NCI-H2196 (cell line): ENCODE measurements around the gene DDX17.

Experiments used
- DNase-seq: peaks from one replicate; lab custom pipeline; 2025; ENCODE audit not compliant: unreplicated experiment; lab: John Stamatoyannopoulos, UW

DDX17 gene

DNA sequence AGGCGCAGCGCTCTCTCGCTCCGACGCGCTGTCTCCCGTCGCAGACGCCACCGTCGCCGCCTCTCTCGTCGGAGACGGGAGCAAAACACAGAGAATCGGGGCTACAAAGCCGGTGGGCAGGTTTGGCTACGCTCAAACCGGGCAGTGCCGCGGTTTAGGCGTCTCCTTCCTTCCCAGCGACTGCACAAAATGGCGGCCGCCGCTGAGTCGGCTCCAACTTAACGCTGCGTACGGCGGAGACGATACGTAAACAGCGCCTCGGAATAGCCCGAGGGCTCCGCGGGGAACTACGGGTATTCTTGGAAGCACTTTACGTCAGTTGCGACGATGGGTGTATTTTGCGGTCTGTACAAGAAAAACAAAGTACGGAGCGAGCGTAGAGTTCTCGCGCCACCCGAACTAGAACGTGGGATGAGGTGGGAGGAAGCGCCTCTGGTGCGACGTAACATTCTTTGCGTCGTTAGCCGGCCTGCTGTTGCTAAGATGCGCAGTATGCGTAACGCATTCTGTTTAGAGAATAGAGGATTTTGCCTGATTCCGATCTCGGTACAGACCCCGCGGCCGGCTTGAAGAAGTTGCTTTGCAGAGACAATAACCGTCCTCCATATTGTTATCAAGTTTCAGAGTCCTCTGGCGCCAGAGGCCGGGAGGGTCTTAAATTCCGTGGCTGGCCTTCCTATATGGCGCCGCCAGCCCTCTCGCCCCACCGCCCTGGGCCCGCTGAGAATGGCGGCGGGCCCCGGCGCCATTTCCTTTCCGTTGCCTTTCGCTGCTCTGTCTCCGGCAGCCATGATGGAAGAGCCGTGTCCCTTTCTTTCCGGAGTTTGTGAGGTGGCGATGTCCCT is at the start of gene DDX17:
Gene DDX17 (minus strand): TSS at position 194 of the 845 bp plus-strand sequence.
- DNase-seq = peak; percentile 90

DNA sequence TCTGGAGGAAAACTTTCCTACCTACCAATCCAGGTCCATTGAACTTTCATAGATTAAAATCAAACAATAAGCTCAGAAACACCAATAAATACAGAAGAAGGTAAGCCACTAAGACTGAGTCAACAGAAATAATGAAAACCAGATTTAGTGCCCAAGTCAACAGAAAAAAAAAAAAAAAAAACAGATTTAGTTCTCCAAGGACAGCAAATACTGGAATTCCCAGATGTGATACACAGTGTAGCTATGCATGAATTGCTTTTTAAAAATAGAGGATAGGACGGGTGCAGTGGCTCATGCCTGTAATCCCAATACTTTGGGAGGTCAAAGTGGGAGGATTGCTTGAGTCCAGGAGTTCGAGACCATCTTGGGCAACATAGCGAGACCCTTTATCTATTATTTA is 48.2 kb upstream of the DDX17 start:
- no peak for DNase-seq

DNA sequence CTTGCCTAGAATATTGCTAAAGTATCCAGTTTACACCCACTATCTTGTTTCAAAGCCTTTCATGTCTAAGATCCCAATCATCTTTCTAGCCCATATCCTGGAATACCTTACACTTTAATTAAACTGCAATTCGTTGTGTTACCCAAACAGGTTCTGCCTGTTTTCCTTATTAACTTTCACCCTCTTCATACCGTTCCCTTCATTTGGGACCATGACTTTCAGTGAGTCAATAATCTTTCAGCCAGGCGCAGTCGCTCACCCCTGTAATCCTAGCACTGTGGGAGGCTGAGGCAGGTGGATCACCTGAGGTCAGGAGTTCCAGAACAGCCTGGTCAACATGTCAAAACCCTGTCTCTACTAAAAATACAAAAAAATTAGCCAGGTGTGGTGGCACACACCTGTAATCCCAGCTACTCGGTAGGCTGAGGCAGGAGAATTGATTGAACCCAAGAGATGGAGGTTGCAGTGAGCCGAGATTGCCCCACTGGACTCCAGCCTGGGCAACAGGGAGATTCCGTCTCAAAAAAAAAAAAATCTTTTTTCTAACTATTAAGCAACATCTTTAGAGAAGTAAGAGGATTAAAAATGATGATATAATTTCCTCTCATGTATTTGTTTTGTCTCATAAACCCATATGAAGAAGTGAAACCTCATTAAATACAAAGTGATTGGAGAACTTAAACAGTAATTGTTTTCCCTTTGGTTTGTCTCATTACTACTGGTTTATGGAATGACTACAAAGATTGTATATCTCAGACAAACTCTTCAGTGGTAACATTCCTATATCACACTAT is 43.2 kb upstream of the DDX17 start:
- no peak for DNase-seq

DNA sequence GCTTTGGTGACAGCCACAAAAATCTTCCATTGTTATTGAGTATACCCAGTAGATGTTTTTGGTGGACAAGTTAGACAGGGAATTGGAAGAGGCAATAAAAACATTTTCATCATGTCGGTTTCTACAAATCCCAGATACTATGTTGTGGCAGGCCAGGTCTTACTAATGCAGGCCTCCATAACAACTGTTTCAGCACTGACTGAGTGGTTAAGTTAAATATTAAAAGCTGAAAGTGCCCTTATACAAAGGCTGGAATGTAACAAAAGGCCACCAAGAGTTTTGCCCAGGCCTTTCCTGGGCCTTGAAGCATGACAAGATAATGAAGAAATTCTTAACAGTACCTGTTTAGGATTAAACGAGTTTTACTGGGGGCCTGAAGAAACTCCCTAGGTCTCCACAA is 34.6 kb upstream of the DDX17 start:
- no peak for DNase-seq

DNA sequence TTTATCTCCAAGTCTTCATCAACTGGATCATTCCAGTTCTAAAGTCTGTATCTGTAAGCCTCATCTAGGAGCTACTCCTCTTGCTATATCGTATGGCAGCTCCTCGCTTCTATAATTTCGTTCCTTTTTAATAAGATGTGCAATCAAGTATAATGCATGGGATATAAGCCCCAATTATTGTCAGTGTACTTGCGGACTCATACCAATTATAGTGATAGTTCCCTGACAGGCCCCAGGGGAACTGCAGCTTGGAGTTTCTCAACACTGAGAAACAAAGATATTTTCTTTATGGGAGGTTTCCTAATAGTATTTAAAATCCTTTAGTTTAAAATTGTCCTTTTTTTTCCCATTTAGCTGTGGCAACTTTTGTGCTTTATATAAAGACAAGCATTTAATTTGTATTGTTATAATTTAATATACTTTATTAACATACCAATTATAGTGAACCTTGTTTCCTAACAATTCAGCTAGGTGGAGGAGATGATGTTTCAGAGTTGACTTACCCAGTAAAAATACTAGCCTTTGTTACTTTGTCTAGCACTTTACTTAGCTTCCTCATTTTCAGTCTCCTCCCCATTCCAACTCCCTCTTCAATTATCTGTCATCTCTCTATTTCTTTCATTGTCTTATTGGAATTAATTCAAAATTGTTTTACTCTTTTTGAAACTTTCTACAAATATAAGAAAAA is 25.3 kb upstream of the DDX17 start:
- no peak for DNase-seq

DNA sequence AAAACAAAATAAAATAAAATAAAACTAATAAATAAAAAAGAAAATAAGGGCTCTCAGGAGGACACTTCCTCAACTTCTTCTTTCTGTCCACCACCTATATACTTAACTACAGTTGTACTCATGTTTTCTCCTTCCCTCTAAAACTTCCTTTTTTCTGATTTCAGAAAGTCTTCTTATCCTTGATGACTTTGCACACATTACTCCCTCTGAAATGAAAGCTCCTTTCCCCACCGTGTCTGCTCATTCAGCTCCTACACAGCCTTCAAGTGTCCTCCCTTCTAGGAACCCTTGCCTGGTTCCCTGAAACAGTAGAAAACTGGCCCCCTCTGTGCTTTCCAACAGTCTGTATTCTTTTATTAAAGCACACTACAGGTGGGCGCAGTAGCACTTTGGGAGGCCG is 18.3 kb upstream of the DDX17 start:
- DNase-seq = no peak

DNA sequence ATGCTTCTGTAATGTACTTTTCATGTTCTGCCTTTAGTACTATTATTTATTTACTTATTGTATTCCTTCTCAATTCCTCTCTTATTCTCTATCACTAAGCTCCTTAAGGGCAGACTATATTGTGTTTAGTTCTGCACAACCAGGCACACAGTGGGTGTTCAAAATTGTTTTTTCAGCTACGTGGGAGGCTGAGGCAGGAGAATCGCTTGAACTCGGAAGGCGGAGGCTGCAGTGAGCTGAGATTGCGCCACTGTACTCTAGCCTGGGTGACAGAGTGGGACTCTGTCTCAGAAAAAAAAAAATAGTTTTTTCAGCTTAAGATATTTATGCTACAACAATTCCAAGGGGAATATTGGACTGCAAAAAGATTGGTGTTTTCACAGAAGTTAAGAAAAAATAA is 17.4 kb upstream of the DDX17 start:
- DNase-seq = no peak

DNA sequence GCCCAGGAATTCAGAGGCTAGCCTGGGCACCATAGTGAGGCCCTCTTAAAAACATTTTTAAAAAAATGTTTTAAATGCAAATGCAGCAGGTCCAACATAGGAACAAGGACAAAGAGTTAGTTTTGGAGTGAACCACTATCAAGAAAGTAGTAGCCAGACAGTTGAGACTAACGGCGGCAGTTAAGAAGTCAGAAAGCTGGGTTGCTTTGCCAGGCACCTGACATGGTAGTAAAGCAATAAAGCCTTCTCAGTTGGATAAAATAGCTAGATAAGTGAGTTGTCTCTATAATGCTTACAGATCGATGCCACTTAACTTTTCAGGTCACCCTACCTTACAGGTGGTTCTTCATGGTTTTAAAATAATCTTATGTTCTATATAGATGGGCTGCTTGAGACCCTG is 16.9 kb upstream of the DDX17 start:
- DNase-seq = no peak

DNA sequence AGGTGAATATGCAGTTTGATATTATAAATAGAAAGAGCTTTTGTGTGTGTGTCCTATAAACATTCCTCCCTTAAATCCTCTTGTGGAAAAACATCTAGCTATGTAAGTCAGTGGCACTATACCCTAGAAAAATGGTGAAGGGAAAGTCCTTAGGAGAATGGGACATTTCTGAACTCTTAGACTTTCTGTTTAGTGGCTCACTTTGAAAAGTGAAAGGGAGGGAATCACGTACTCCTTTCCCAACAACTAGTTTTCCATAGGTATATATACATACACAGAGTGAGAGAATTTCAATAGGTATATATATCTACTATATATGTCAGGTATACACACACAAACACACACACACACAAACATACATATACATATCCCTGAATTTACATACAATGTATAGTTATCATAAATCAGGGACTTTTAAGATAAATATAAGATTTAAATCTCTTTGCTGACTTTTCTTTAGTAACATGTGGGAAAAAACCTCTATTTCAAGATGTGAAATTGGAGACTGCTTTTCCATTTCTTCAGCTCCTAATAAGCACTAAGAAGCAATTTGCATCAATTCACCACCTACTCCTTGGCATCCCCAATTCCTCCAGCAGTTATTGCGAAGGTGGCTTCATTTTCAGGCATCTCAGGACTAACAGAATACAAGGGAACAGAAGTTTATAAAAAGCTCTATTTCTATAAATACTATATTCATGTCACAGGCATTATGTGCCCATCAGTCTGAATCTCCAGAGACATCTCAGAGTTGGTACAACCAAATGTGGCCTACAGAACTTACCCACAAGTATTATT is 13.5 kb upstream of the DDX17 start:
- DNase-seq = no peak

DNA sequence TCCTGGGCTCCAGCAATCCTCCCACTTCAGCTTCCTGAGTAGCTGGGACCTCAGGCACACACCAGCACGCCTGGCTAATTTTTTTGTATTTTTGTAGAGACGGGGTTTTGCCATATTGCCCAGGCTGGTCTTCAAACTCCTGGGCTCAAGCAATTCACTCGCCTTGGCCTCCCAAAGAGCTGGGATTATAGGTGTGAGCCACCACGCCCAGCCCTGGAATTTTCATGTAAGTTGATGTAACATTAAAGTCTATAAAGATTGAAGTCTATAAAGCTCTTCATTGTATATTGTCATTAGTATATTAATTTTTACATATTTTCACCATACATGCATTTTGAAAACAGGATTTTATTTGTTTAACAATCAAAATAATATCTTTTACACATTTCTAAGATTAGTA is 12.5 kb upstream of the DDX17 start:
- no peak for DNase-seq

DNA sequence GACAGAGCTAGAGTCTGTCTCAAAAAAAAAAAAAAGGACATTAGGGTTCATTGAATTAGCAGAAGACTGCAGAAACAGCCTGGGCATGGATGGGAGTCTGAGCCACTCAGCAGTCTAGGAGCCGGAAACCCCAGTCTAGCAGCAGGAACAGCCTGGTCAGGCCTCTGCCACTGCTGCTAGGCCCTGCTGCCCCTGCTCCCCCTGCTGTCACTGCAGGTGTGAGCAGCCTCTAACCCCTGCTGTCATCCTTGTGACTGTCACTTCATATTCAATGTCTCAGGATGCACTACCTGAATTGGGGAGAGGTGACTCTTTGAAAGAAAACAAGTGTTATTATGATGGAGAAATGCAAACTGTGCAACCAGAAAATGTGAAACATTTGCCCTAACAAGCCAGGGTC is 7.0 kb upstream of the DDX17 start:
- DNase-seq = no peak

DNA sequence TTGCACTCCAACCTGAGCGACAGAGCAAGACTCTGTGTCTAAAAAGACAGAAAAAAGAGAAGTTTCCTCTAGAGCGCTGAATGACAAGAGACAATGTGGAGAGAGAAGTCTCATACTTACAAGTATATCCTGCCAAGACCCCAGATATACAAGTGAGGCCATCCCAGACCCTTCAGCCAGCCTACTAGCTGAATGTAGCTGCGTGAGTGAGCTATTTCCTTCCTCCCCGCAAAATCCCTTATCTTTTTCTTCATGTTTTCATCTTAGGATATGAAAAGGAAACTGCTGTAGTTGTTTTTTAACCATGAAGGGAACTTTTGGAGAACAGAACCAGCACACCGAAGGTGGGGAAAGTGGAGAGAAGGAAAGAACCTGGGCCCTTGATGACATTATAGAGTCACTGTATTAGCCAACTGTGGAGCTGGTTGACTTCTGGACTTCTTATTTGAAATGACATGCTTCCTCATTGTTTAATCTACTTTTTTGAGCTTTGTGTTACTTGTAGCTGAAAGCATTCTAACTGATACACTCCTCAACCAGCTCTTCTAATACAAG is 4.4 kb upstream of the DDX17 start:
- no peak for DNase-seq

DNA sequence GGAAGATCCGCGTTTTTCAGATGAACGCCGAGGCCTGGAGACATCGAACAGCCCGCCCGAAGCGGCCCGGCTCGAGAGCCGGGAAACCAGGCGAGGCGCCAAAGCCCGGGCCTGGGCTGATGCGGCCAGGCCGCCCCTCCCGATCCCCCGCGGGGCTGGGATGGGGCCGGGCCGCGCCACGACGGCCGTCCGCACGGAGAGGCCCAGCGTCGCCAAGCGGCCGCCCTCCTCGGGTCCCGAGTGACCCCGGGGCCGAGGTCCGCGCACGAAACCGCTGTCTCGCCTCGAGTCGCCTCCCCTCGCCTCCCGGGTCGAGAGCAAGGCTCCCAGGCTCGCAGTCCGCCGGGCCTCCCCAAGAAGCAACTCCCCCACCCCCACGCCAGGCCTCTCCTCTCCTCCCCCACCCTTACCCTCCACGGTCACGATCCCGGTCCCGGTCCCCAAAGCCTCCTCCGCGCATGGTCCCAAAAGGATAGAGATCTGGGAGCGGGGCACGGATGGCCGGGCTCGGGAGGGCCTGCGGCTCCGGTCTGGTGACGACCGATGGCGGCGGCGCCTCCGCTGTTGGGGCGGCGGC is 482 bp downstream of the DDX17 start:
- peak; percentile 11 for DNase-seq

DNA sequence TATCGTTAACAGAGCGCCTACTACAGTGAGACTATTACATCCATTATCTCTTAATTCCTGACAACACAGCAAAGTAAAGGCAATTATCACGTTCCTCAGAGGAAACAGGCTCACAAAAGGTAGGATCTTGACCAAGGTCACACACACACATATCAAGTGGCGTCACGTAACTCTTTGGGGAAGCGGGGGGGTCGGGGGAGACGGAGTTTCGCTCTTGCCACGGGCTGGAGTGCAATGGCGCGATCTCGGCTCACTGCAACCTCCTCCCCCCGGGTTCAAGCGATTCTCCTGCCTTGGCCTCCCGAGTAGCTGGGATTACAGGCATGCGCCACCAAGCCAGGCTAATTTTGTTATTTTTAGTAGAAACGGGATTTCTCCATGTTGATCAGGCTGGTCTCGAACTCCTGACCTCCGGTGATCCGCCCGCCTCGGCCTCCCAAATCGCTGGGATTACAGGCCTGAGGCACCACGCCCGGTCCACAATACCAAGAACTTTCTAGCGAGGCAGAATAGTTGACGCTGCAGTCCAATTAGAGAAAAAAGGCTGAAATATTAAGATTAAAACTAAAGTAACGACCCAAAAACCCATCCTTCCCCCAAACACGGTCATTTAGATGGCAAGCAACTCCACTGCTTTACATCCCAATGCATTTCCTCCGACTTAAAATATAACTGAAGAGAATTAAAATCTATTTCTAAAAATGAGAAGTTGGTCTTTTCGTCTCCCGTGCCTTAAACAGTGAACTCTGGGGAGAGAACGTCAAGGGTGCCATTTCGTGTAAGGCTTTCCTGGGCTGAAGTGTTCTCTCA is 1.2 kb downstream of the DDX17 start:
- no peak for DNase-seq

DNA sequence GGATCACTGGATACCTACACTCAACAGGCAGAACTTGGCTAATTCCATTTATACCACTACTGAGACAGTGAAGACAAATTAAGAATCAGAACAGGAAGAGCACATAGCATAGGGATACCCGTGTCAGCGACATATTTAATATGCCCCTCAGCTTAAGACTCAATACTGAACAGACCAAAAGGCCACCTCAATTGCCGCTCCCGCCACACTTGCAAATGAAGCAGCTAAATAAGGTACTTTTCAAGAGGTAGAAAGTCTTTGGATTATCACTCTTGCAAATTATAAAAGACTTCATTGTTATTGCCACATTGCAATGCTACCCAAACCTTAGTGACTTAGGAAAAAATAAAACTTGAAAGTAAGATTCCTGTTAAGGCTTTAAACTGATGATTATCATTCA is 3.1 kb downstream of the DDX17 start:
- DNase-seq = no peak

DNA sequence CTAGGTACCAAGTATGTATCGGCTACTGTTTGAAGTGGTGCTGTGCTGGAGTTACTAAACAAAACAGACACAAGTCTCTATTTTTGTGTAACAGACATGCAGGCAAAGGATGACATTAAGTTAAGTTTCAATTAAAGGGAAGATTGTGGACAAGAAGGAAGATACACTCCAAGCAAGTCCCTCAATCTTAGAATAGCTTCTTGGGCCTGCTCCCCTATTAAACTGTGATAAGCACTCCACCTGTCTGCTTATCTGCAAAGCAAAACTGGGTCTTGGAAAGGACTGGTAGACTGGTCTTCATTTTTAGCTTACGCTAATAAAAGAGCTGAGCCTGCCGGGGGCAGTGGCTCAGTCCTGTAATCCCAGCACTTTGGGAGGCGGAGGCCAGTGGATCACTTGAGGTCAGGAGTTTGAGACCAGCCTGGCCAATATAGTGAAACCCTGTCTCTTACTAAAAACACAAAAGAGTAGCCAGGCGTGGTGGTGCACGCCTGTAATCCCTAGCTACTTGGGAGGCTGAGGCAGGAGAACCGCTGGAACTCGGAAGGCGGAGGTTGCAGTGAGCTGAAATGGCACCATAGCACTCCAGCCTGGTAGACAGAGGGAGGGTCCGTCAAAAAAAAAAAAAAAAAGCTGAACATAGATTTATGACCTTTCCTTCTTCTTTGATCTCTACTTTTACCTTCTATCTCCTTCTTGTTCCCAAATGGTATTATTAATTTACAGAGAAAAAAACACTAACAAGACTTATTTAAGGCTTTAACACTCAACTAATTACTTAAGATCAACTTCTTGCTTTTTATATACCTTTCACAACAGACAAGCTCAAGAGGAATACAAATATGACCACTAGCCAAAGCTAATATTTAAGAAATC is 4.1 kb downstream of the DDX17 start:
- no peak for DNase-seq

DNA sequence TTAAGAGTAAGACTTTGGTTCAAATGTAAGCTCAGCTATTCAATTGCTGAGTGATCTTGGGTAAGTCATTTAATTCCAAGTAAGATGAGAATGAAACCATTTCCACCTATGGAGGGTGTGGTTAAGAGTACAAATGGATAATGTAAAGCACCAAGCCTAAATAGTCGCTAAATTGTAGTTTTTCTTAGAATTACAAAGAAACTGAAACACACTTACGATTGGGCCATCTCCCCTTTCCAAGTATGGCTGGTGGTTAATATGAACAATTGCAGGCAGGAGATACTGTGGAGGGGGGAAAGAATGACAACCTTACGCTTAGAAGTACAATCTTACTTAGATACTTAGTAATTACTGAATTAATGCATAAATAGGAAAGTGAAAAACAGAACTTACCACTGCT is 8.2 kb downstream of the DDX17 start:
- no peak for DNase-seq

DNA sequence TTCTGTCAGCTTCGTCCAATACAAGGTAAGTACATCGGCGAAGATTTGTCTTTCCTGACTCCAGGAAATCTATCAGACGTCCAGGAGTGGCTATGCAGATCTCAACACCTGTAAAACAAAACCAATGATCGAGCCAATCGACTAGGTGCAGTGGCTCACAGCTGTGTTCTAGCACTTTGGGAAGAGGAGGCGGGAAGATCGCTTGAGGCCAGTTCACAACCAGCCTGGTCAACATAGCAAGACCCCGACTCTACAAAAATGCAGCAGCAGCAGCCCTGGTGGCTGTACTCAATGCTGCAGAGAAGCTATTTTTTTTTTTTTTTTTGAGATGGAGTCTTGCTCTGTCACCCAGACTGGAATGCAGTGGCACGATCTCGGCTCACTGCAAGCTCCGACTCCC is 11.2 kb downstream of the DDX17 start:
- DNase-seq = no peak

DNA sequence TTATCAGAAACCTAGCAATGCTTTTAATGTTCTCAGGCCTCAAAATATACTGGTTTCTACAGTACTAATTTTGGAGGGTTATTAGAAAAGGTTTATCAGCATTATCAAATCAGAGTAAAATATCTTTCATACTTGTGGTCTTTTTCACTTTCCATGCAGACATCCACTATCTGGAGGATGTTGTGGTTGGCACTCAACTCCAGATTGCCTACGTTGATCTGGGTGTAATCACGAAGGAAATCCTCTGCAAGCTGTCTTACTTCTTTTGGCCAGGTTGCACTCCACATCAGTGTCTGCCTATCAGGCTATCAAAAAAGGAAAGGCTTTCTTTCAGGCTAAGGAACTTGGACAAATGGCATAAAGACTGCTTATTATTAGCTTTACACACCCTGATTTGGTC is 11.6 kb downstream of the DDX17 start:
- no peak for DNase-seq
